GM12865 (cell line): ENCODE data around the gene MAGI2.

Source experiments
- DNase-seq: peaks from one replicate; pipeline ENCODE4 v3.0.0; 2010; ENCODE audit warnings: low read depth
- H3K4me3 ChIP-seq: 2 replicates; pipeline ENCODE4 v1.5.1; 2011; ENCODE audit warnings: mild to moderate bottlenecking, low read depth, low read length, control low read depth
- TF ChIP-seq, protein P1 (sequence below): IDR thresholded peaks from 2 replicates; pipeline ENCODE4 v1.5.1; 2011; ENCODE audit warnings: low read length, control low read depth, low read depth, inconsistent platforms; ENCODE audit not compliant: insufficient read depth; ENCODE audit errors: missing control alignments

MAGI2 gene

DNA sequence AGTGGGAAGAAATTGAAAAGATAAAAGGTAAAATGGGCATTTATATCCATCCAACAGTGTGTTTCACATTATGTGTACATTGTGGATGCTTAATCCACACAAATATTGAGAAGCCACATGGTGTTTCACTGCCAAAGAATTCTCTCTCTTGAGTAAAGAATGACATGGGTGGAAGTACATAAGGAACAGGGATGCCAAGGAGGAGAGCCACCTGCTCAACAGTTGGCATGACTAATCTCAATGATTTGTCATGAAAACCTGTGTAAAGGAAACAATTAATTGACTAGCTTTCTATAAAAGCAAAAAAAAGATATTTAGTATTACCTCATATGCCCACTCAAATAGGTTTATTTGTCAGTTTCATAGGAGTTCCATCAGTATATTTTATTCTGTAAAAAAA is 43.1 kb downstream of the MAGI2 start:
- H3K4me3 ChIP-seq: no peak overlapping the region
- DNase-seq: no peak
- TF ChIP-seq, protein P1, sequence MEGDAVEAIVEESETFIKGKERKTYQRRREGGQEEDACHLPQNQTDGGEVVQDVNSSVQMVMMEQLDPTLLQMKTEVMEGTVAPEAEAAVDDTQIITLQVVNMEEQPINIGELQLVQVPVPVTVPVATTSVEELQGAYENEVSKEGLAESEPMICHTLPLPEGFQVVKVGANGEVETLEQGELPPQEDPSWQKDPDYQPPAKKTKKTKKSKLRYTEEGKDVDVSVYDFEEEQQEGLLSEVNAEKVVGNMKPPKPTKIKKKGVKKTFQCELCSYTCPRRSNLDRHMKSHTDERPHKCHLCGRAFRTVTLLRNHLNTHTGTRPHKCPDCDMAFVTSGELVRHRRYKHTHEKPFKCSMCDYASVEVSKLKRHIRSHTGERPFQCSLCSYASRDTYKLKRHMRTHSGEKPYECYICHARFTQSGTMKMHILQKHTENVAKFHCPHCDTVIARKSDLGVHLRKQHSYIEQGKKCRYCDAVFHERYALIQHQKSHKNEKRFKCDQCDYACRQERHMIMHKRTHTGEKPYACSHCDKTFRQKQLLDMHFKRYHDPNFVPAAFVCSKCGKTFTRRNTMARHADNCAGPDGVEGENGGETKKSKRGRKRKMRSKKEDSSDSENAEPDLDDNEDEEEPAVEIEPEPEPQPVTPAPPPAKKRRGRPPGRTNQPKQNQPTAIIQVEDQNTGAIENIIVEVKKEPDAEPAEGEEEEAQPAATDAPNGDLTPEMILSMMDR: no peak

DNA sequence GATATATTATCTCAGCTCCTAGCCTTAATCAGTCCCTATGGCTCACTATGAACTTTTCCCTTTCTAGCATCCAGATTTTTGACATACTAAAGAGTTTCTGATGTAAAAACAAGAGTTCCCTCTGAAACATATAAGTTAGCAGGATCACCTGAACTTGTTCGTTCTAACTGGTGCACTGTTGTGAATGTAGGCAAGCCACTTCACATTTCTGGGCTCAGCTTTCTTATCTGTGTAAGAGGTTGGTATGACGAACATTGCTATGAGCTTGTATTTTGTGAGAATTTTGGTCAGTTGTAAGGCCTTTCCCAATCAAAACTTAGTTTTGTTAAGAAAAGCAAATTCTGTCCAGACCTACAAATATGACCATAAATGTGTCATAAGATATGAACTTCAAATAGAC is 46.1 kb downstream of the MAGI2 start:
- TF ChIP-seq, protein P1: no peak

DNA sequence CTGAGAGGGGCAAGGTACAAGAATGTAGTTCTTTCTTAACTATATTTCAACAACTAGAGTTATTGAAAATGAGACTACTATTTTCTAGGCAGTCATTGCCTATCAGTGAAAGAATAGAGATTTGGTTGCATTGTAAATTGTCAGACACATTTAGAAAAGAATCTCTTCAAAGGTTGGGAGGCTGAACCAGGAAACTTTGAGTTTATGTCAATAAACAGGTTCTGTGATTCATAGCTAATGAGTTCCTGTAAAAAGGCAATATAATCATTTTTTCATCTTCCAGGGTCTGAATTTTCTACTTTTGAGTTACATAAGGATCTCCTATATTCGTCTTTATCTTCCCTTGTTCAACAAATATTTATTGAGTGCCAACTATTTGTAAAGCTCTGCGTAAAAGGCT is 47.1 kb downstream of the MAGI2 start:
- TF ChIP-seq, protein P1: no peak
- no peak for DNase-seq
- no peak overlapping the region for H3K4me3 ChIP-seq

More for the DNA sequence above, 46.1 kb downstream of the MAGI2 start:
- DNase-seq: no peak
- no peak overlapping the region for H3K4me3 ChIP-seq

DNA sequence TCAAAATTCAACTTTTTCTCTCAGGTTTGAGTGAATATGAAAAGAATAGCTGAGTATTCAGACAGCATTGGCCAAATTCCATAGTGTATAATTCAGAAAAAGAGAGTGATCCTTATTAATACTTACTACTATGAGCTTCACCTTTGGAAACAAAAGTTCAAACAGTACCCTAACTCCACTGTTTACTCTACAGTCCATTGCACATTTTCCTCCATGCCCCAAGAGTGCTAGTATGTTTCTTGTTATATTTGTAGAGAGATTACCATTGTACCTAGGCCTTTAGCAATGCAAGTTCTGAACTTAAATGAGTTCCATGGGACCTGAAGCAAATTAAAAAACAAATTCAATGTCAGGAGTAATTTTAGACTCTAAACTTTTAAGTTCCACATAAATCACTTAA is 48.1 kb downstream of the MAGI2 start:
- TF ChIP-seq, protein P1: no peak
- no peak for DNase-seq
- no peak overlapping the region for H3K4me3 ChIP-seq

DNA sequence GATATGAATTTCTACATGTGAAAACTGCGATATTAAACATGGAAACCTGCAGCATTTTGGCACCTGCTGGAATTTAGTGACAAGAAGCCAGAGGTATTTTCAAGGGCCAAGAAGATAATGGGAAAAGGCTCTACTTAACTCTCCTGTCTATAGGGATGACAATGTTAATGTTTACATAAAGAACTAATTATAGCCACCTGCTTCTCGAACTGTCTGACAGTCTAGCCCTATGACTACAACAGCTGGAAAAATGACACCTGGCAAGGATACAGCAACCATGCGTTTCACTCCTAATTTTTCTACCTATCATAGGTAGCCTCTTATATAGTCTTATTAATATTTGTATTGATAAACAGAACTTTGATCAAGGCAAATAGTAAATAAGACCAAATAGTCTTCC is 49.6 kb downstream of the MAGI2 start:
- no peak for DNase-seq

DNA sequence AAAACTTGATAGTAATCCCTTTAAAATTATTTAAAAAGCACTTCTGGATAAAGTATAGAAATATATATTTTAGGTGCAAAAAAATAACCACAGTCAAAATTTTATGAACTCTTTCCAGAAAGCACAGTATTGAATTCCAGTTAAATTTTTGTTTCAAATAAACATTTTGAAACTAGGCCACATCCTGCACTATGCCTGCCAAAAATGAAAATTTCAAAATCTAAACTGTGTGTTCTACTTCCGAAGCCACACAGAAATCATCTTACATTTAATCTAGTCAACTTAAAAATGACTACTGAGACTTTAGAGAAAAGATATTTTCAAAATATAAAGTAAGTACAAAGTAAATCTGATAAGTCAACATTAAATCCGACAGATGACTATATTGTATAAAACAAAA is 50.0 kb downstream of the MAGI2 start:
- TF ChIP-seq, protein P1: no peak
- no peak overlapping the region for H3K4me3 ChIP-seq
- DNase-seq: no peak

More for the DNA sequence above, 49.6 kb downstream of the MAGI2 start:
- TF ChIP-seq, protein P1: no peak
- H3K4me3 ChIP-seq: no peak overlapping the region

DNA sequence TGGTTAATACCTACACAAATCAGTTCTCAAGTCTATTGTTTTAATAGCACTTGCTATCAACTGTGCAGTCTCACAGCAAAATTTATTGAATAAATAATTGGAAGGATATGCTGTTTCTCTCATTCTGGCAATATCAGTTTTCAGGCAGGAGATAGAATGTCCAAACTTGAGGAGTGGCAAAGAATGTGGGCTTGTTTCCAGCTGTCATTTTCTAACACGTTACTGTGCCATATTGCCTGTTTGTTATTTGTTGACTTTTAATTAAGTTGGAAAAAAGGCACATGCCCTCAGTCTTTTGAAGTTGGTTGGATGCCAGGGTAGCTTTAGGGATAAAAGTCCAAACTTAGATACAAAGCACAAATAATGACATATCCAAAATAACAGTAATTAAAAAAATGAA is 52.2 kb downstream of the MAGI2 start:
- no peak for DNase-seq
- no peak overlapping the region for H3K4me3 ChIP-seq
- TF ChIP-seq, protein P1: no peak
